GM23338 (cell line): ENCODE data around the gene CCSER2. TPM values are rescaled to one million over a fixed set of nuclear protein-coding genes. Genes with fewer than 3 reads are reported as not detected.

ENCODE experiments used
- ATAC-seq: fragments of 200-7000 bp; cut with Tn5 transposase; 3 replicates; pipeline ENCODE4 v1.9.1; 2020
- DNase-seq: peaks from one replicate; pipeline ENCODE4 v3.0.0-alpha.2; 2015; ENCODE audit warnings: low spot score
- H2AFZ ChIP-seq: fragments of 200-600 bp; sonication (generic); 2 replicates; pipeline ENCODE4 v1.8.0; 2016; ENCODE audit warnings: antibody characterized with exemption, mild to moderate bottlenecking, moderate library complexity
- H3F3A ChIP-seq: fragments of 200-600 bp; sonication (generic); replicated peaks from 2 replicates; pipeline ENCODE4 v1.8.0; 2017; ENCODE audit warnings: antibody characterized with exemption, mixed run types, low read depth
- H3K27ac ChIP-seq: fragments of 200-600 bp; sonication (generic); 2 replicates; pipeline ENCODE4 v1.6.1; 2016; ENCODE audit warnings: low read depth
- H3K27me3 ChIP-seq: fragments of 200-600 bp; sonication (generic); 2 replicates; pipeline ENCODE4 v1.8.0; 2016; ENCODE audit warnings: mild to moderate bottlenecking, mixed run types, moderate library complexity; ENCODE audit not compliant: insufficient read depth
- H3K36me3 ChIP-seq: fragments of 200-600 bp; sonication (generic); 2 replicates; pipeline ENCODE4 v1.8.0; 2016; ENCODE audit warnings: mild to moderate bottlenecking; ENCODE audit not compliant: insufficient read depth
- H3K4me1 ChIP-seq: fragments of 200-600 bp; sonication (generic); 2 replicates; pipeline ENCODE4 v1.8.0; 2016; ENCODE audit warnings: mild to moderate bottlenecking, moderate library complexity; ENCODE audit not compliant: insufficient read depth
- H3K4me2 ChIP-seq: fragments of 200-600 bp; sonication (generic); 2 replicates; pipeline ENCODE4 v1.7.1; 2017; ENCODE audit warnings: mixed run types
- H3K4me3 ChIP-seq: fragments of 200-600 bp; sonication (generic); 2 replicates; pipeline ENCODE4 v1.6.1; 2016; ENCODE audit warnings: mixed run types
- H3K79me2 ChIP-seq: fragments of 200-600 bp; sonication (generic); replicated peaks from 2 replicates; pipeline ENCODE4 v1.8.0; 2017; ENCODE audit warnings: mild to moderate bottlenecking; ENCODE audit not compliant: insufficient read depth
- H3K9me2 ChIP-seq: fragments of 200-600 bp; sonication (generic); 2 replicates; pipeline ENCODE4 v1.8.0; 2017; ENCODE audit not compliant: insufficient read depth
- H4K20me1 ChIP-seq: fragments of 200-600 bp; sonication (generic); replicated peaks from 2 replicates; pipeline ENCODE4 v1.8.0; 2017; ENCODE audit warnings: mild to moderate bottlenecking; ENCODE audit not compliant: insufficient read depth
- H3K27ac Mint-ChIP-seq: 2 replicates; pipeline ENCODE4 v1.8.0; 2020; ENCODE audit warnings: inconsistent platforms, mild to moderate bottlenecking, moderate library complexity, mixed read lengths
- H3K27me3 Mint-ChIP-seq: 3 replicates; pipeline ENCODE4 v1.8.0; 2022; ENCODE audit warnings: low read depth, mild to moderate bottlenecking, moderate library complexity, mixed read lengths, inconsistent platforms; ENCODE audit not compliant: insufficient read depth, poor library complexity
- H3K36me3 Mint-ChIP-seq: 3 replicates; pipeline ENCODE4 v1.8.0; 2021; ENCODE audit warnings: low read depth, mild to moderate bottlenecking, inconsistent platforms, moderate library complexity, mixed read lengths
- H3K4me1 Mint-ChIP-seq: 3 replicates; pipeline ENCODE4 v1.8.0; 2020; ENCODE audit warnings: mild to moderate bottlenecking, inconsistent platforms, mixed read lengths
- H3K4me3 Mint-ChIP-seq: 3 replicates; pipeline ENCODE4 v1.8.0; 2021; ENCODE audit warnings: moderate library complexity, mild to moderate bottlenecking, inconsistent platforms, mixed read lengths
- H3K9me3 Mint-ChIP-seq: 3 replicates; pipeline ENCODE4 v1.8.0; 2020; ENCODE audit warnings: moderate library complexity, mild to moderate bottlenecking, inconsistent platforms, mixed read lengths
- CREB1 ChIP-seq: fragments of 250-450 bp; sonication (Bioruptor Pico); IDR thresholded peaks from 2 replicates; pipeline ENCODE4 v1.5.0; 2020; ENCODE audit warnings: low read depth, mild to moderate bottlenecking, moderate library complexity
- EZH2 ChIP-seq: fragments of 200-600 bp; sonication (generic); IDR thresholded peaks from one replicate; pipeline ENCODE4 v1.8.0; 2017; ENCODE audit warnings: antibody characterized with exemption, mild to moderate bottlenecking, low read depth; ENCODE audit not compliant: unreplicated experiment
- EZH2phosphoT487 ChIP-seq: fragments of 200-600 bp; sonication (generic); IDR thresholded peaks from one replicate; pipeline ENCODE4 v1.8.1; 2018; ENCODE audit warnings: antibody characterized with exemption; ENCODE audit not compliant: unreplicated experiment
- JUNB ChIP-seq: IDR thresholded peaks from one replicate; pipeline ENCODE4 v1.6.1; 2016; ENCODE audit warnings: antibody characterized with exemption; ENCODE audit not compliant: unreplicated experiment
- NANOG ChIP-seq: IDR thresholded peaks from 2 replicates; pipeline ENCODE4 v1.6.1; 2016; ENCODE audit warnings: antibody characterized with exemption, borderline replicate concordance
- POLR2AphosphoS5 ChIP-seq: IDR thresholded peaks from 2 replicates; pipeline ENCODE4 v1.6.1; 2016; ENCODE audit warnings: antibody characterized with exemption, low read depth
- STAT1 ChIP-seq: IDR thresholded peaks from one replicate; pipeline ENCODE4 v1.6.1; 2016; ENCODE audit warnings: antibody characterized with exemption; ENCODE audit not compliant: unreplicated experiment
- ZNF114 ChIP-seq: fragments of 250-450 bp; sonication (Bioruptor Pico); IDR thresholded peaks from 2 replicates; pipeline ENCODE4 v1.5.0; 2020; ENCODE audit warnings: mild to moderate bottlenecking, moderate library complexity
- ZNF331 ChIP-seq: fragments of 250-450 bp; sonication (Bioruptor Pico); IDR thresholded peaks from 2 replicates; pipeline ENCODE4 v1.5.0; 2020; ENCODE audit warnings: low read depth, mild to moderate bottlenecking, moderate library complexity
- polyA plus RNA-seq: library from polyadenylated mRNA; unstranded; fragments of >200 nt; fragmentation: Nextera tagmentation; extraction: Ambion mirVana; gene quantifications from 2 replicates; pipeline ENCODE4 v1.2.1, GENCODE V29; 2016
- total RNA-seq: library from RNA; depleted of rRNA; stranded (reverse); fragments of >200 nt; shearing (Covaris generic); gene quantifications from 2 replicates; pipeline ENCODE4 v1.2.3, GENCODE V29; 2014
- TF ChIP-seq, protein P1 (sequence below): fragments of 250-450 bp; sonication (Bioruptor Pico); IDR thresholded peaks from 2 replicates; pipeline ENCODE4 v1.5.0; 2020; ENCODE audit warnings: mild to moderate bottlenecking, moderate library complexity
- TF ChIP-seq, protein P2 (sequence below): IDR thresholded peaks from 2 replicates; pipeline ENCODE4 v1.6.1; 2016; ENCODE audit warnings: antibody characterized with exemption
- TF ChIP-seq, protein P3 (sequence below), 2 experiments: fragments of 200-600 bp in 1 of 2; sonication (generic) in 1 of 2; conservative IDR thresholded peaks; 2 replicates each; pipeline versions ENCODE4 v1.5.1 to v1.6.1; 2016 to 2017; ENCODE audit warnings: antibody characterized with exemption in 2 of 2, low read depth in 2 of 2, mild to moderate bottlenecking in 2 of 2, moderate library complexity in 1 of 2
- TF ChIP-seq, protein P4 (sequence below): IDR thresholded peaks from one replicate; pipeline ENCODE4 v1.6.1; 2018; ENCODE audit warnings: antibody characterized with exemption; ENCODE audit not compliant: unreplicated experiment

CCSER2 gene
- total and polyA plus RNA-seq, 2 experiments from 2014 or later: 30.6 to 37.2 TPM

DNA sequence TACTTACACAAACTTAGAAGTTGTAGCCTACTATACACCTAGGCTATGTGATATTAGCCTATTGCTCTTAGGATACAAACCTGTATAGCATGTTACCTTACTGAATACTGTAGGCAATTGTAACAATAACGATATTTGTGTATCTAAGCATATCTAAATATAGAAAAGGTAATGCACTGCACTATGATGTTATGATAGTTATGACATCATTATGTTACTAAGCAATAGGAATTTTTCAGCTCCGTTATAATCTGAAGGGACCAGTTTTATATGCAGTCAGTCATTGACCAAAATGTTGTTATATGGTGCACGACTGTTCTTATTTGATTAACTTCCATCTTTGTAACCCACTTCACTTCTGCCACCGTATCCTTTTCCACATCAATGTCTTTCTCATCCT, 62.0 kb downstream of the CCSER2 start:
- Mint-ChIP-seq H3K4me1 (peaks cover 8% of the 10 kb centered on the region; the same call in 2 of the 3 replicates), H3K9me3 (peaks cover 39% of the 10 kb centered on the region)

More for the DNA sequence above, 62.0 kb downstream of the CCSER2 start:
- Mint-ChIP-seq H3K36me3 (peaks cover 42% of the 10 kb centered on the region), H3K27me3 (no peaks in the 10 kb centered on the region), H3K27ac (no peak overlapping the region), H3K4me3 (no peak overlapping the region)
- no peak for ATAC-seq
- H3K4me3 ChIP-seq: no peak overlapping the region
- TF ChIP-seq ZNF331 (CRISPR knock-in tag) (no peak), ZNF114 (CRISPR knock-in tag) (no peak), STAT1 (no peak), EZH2phosphoT487 (no peak), EZH2 (no peak), POLR2AphosphoS5 (no peak), JUNB (no peak), CREB1 (CRISPR knock-in tag) (no peak), NANOG (no peak)
- TF ChIP-seq, protein P1, sequence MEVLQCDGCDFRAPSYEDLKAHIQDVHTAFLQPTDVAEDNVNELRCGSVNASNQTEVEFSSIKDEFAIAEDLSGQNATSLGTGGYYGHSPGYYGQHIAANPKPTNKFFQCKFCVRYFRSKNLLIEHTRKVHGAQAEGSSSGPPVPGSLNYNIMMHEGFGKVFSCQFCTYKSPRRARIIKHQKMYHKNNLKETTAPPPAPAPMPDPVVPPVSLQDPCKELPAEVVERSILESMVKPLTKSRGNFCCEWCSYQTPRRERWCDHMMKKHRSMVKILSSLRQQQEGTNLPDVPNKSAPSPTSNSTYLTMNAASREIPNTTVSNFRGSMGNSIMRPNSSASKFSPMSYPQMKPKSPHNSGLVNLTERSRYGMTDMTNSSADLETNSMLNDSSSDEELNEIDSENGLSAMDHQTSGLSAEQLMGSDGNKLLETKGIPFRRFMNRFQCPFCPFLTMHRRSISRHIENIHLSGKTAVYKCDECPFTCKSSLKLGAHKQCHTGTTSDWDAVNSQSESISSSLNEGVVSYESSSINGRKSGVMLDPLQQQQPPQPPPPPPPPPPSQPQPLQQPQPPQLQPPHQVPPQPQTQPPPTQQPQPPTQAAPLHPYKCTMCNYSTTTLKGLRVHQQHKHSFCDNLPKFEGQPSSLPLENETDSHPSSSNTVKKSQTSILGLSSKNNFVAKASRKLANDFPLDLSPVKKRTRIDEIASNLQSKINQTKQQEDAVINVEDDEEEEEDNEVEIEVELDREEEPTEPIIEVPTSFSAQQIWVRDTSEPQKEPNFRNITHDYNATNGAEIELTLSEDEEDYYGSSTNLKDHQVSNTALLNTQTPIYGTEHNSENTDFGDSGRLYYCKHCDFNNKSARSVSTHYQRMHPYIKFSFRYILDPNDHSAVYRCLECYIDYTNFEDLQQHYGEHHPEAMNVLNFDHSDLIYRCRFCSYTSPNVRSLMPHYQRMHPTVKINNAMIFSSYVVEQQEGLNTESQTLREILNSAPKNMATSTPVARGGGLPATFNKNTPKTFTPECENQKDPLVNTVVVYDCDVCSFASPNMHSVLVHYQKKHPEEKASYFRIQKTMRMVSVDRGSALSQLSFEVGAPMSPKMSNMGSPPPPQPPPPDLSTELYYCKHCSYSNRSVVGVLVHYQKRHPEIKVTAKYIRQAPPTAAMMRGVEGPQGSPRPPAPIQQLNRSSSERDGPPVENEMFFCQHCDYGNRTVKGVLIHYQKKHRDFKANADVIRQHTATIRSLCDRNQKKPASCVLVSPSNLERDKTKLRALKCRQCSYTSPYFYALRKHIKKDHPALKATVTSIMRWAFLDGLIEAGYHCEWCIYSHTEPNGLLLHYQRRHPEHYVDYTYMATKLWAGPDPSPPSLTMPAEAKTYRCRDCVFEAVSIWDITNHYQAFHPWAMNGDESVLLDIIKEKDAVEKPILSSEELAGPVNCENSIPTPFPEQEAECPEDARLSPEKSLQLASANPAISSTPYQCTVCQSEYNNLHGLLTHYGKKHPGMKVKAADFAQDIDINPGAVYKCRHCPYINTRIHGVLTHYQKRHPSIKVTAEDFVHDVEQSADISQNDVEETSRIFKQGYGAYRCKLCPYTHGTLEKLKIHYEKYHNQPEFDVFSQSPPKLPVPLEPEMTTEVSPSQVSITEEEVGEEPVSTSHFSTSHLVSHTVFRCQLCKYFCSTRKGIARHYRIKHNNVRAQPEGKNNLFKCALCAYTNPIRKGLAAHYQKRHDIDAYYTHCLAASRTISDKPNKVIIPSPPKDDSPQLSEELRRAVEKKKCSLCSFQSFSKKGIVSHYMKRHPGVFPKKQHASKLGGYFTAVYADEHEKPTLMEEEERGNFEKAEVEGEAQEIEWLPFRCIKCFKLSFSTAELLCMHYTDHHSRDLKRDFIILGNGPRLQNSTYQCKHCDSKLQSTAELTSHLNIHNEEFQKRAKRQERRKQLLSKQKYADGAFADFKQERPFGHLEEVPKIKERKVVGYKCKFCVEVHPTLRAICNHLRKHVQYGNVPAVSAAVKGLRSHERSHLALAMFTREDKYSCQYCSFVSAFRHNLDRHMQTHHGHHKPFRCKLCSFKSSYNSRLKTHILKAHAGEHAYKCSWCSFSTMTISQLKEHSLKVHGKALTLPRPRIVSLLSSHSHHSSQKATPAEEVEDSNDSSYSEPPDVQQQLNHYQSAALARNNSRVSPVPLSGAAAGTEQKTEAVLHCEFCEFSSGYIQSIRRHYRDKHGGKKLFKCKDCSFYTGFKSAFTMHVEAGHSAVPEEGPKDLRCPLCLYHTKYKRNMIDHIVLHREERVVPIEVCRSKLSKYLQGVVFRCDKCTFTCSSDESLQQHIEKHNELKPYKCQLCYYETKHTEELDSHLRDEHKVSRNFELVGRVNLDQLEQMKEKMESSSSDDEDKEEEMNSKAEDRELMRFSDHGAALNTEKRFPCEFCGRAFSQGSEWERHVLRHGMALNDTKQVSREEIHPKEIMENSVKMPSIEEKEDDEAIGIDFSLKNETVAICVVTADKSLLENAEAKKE (CRISPR knock-in tag): no peak
- TF ChIP-seq, protein P2, sequence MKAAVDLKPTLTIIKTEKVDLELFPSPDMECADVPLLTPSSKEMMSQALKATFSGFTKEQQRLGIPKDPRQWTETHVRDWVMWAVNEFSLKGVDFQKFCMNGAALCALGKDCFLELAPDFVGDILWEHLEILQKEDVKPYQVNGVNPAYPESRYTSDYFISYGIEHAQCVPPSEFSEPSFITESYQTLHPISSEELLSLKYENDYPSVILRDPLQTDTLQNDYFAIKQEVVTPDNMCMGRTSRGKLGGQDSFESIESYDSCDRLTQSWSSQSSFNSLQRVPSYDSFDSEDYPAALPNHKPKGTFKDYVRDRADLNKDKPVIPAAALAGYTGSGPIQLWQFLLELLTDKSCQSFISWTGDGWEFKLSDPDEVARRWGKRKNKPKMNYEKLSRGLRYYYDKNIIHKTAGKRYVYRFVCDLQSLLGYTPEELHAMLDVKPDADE: no peak
- TF ChIP-seq, protein P3, sequence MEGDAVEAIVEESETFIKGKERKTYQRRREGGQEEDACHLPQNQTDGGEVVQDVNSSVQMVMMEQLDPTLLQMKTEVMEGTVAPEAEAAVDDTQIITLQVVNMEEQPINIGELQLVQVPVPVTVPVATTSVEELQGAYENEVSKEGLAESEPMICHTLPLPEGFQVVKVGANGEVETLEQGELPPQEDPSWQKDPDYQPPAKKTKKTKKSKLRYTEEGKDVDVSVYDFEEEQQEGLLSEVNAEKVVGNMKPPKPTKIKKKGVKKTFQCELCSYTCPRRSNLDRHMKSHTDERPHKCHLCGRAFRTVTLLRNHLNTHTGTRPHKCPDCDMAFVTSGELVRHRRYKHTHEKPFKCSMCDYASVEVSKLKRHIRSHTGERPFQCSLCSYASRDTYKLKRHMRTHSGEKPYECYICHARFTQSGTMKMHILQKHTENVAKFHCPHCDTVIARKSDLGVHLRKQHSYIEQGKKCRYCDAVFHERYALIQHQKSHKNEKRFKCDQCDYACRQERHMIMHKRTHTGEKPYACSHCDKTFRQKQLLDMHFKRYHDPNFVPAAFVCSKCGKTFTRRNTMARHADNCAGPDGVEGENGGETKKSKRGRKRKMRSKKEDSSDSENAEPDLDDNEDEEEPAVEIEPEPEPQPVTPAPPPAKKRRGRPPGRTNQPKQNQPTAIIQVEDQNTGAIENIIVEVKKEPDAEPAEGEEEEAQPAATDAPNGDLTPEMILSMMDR (conservative IDR thresholded peaks at IDR 0.05; ENCODE audit: low read depth in 2 of 2): no peak
- TF ChIP-seq, protein P4, sequence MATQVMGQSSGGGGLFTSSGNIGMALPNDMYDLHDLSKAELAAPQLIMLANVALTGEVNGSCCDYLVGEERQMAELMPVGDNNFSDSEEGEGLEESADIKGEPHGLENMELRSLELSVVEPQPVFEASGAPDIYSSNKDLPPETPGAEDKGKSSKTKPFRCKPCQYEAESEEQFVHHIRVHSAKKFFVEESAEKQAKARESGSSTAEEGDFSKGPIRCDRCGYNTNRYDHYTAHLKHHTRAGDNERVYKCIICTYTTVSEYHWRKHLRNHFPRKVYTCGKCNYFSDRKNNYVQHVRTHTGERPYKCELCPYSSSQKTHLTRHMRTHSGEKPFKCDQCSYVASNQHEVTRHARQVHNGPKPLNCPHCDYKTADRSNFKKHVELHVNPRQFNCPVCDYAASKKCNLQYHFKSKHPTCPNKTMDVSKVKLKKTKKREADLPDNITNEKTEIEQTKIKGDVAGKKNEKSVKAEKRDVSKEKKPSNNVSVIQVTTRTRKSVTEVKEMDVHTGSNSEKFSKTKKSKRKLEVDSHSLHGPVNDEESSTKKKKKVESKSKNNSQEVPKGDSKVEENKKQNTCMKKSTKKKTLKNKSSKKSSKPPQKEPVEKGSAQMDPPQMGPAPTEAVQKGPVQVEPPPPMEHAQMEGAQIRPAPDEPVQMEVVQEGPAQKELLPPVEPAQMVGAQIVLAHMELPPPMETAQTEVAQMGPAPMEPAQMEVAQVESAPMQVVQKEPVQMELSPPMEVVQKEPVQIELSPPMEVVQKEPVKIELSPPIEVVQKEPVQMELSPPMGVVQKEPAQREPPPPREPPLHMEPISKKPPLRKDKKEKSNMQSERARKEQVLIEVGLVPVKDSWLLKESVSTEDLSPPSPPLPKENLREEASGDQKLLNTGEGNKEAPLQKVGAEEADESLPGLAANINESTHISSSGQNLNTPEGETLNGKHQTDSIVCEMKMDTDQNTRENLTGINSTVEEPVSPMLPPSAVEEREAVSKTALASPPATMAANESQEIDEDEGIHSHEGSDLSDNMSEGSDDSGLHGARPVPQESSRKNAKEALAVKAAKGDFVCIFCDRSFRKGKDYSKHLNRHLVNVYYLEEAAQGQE: no peak
- H4K20me1 ChIP-seq: no peaks in the 10 kb centered on the region; the same call in 1 of the 2 replicates
- peaks cover 3% of the 10 kb centered on the region; the same call in 1 of the 2 replicates for H3K36me3 ChIP-seq
- no peak overlapping the region for H2AFZ ChIP-seq
- peaks cover 6% of the 10 kb centered on the region; the same call in 1 of the 2 replicates for H3K4me1 ChIP-seq
- DNase-seq: no peak
- no peaks in the 10 kb centered on the region for H3K27me3 ChIP-seq
- H3F3A ChIP-seq: no peaks in the 10 kb centered on the region
- no peak overlapping the region for H3K27ac ChIP-seq
- no peaks in the 10 kb centered on the region for H3K9me2 ChIP-seq
- no peak overlapping the region; the same call in 1 of the 2 replicates for H3K4me2 ChIP-seq
- peaks cover 17% of the 10 kb centered on the region for H3K79me2 ChIP-seq
